Measurements from ENCODE around the gene VAPA. TPM values are rescaled to one million over a fixed set of nuclear protein-coding genes. Genes with fewer than 3 reads are reported as not detected.

VAPA gene
- total and polyA plus RNA-seq, 10 of the 15 experiments (the other 5 are each of a cell fraction or from before 2014, with no cell fraction given) = 70.9 to 252 (median 166) TPM

GRCh38 chr18:9995631-9996030, 81.8 kb downstream of the VAPA start (continued):
- TF ChIP-seq, protein P1, sequence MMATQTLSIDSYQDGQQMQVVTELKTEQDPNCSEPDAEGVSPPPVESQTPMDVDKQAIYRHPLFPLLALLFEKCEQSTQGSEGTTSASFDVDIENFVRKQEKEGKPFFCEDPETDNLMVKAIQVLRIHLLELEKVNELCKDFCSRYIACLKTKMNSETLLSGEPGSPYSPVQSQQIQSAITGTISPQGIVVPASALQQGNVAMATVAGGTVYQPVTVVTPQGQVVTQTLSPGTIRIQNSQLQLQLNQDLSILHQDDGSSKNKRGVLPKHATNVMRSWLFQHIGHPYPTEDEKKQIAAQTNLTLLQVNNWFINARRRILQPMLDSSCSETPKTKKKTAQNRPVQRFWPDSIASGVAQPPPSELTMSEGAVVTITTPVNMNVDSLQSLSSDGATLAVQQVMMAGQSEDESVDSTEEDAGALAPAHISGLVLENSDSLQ (IDR thresholded peaks at IDR 0.05) = no peak
- TF ChIP-seq YY1 (IDR thresholded peaks at IDR 0.05; ENCODE audit: low read depth, low read length) = no peak
- TF ChIP-seq SPI1 (IDR thresholded peaks at IDR 0.05; ENCODE audit: borderline replicate concordance, insufficient read depth, low read depth, low read length) = no peak
- no peak for TF ChIP-seq PAX8 (IDR thresholded peaks at IDR 0.05)
- no peak for TF ChIP-seq RCOR1 (conservative IDR thresholded peaks at IDR 0.05; ENCODE audit: low read depth, low read length)
- no peak for TF ChIP-seq PRDM15 (CRISPR knock-in tag; IDR thresholded peaks at IDR 0.05)
- TF ChIP-seq NFXL1 (IDR thresholded peaks at IDR 0.05; ENCODE audit: borderline replicate concordance) = no peak
- no peak for TF ChIP-seq STAT3 (IDR thresholded peaks at IDR 0.05; ENCODE audit: low read depth, low read length)
- no peak for TF ChIP-seq BMI1 (IDR thresholded peaks at IDR 0.05; ENCODE audit: borderline replicate concordance)
- TF ChIP-seq, protein P2, sequence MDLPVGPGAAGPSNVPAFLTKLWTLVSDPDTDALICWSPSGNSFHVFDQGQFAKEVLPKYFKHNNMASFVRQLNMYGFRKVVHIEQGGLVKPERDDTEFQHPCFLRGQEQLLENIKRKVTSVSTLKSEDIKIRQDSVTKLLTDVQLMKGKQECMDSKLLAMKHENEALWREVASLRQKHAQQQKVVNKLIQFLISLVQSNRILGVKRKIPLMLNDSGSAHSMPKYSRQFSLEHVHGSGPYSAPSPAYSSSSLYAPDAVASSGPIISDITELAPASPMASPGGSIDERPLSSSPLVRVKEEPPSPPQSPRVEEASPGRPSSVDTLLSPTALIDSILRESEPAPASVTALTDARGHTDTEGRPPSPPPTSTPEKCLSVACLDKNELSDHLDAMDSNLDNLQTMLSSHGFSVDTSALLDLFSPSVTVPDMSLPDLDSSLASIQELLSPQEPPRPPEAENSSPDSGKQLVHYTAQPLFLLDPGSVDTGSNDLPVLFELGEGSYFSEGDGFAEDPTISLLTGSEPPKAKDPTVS (IDR thresholded peaks at IDR 0.05; ENCODE audit: low read depth, low read length) = no peak

Data from GM12878 (cell line).